ENCODE measurements around the gene PLA2G4D. TPM values are rescaled to one million over a fixed set of nuclear protein-coding genes. Genes with fewer than 3 reads are reported as not detected.

PLA2G4D gene
- total and polyA plus RNA-seq, 10 of the 15 experiments (the other 5 are each of a cell fraction or from before 2014, with no cell fraction given), result 0.03 TPM; not detected in 9

DNA sequence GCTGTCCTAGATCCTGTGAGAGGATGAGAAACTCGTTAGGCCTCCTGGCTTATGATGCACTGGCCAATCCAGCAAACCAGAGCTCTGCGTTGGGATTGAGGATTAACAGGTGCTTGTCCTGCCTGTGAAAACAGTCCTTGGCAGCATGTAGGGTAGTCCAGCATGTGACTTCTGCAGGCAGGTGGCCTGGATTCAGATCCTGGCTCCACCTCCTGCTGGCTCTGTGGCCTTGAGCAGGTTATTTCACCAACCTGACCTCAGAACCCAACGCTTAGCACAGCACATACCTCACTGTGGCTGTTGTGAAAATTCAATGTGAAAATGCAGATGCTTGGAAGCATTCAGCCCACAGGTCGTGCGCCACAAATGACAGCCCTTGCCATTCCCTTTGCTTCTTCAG lies 33.6 kb downstream of the PLA2G4D start (continued):
- no peak for TF ChIP-seq CHD1 (IDR thresholded peaks at IDR 0.05; ENCODE audit: low read depth, low read length)
- TF ChIP-seq BACH1 (IDR thresholded peaks at IDR 0.05; ENCODE audit: borderline replicate concordance), result no peak
- TF ChIP-seq NFIC (IDR thresholded peaks at IDR 0.05; ENCODE audit: low read depth, low read length), result no peak

DNA sequence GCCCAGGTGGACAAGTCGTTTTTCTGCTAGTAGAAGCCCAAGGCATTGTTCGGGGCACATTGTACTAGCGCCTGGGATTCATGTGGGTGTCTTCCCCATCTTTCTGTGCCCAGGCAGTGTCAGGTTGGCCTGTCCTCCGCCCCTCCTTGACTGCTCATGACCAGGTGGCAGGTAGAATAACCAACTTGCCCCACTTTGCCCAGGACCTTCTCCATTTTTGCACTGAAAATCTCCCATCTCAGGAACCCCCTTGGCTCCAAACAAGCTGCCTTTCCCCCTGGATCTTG lies 33.9 kb downstream of the PLA2G4D start:
- FAIRE-seq (no peak), ATAC-seq (no peak), DNase-seq (ENCODE audit: low read depth, low spot score) (no peak)
- H3K4me1 ChIP-seq (ENCODE audit: control insufficient read depth, insufficient read depth, low read length), result peaks cover 13% of the 10 kb centered on the region
- no peak overlapping the region for H3K27ac ChIP-seq (ENCODE audit: control insufficient read depth, insufficient read depth)
- TF ChIP-seq SUZ12 (IDR thresholded peaks at IDR 0.05; ENCODE audit: unreplicated experiment) (no peak), ZNF384 (IDR thresholded peaks at IDR 0.05; ENCODE audit: borderline replicate concordance, low read depth, low read length) (no peak), SREBF2 (IDR thresholded peaks at IDR 0.05; ENCODE audit: low read length) (no peak), TCF12 (IDR thresholded peaks at IDR 0.05; ENCODE audit: low read depth, low read length) (no peak), MXI1 (IDR thresholded peaks at IDR 0.05; ENCODE audit: low read depth, low read length) (no peak)
- TF ChIP-seq, protein P1, sequence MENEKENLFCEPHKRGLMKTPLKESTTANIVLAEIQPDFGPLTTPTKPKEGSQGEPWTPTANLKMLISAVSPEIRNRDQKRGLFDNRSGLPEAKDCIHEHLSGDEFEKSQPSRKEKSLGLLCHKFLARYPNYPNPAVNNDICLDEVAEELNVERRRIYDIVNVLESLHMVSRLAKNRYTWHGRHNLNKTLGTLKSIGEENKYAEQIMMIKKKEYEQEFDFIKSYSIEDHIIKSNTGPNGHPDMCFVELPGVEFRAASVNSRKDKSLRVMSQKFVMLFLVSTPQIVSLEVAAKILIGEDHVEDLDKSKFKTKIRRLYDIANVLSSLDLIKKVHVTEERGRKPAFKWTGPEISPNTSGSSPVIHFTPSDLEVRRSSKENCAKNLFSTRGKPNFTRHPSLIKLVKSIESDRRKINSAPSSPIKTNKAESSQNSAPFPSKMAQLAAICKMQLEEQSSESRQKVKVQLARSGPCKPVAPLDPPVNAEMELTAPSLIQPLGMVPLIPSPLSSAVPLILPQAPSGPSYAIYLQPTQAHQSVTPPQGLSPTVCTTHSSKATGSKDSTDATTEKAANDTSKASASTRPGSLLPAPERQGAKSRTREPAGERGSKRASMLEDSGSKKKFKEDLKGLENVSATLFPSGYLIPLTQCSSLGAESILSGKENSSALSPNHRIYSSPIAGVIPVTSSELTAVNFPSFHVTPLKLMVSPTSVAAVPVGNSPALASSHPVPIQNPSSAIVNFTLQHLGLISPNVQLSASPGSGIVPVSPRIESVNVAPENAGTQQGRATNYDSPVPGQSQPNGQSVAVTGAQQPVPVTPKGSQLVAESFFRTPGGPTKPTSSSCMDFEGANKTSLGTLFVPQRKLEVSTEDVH (IDR thresholded peaks at IDR 0.05; ENCODE audit: low read depth, partially characterized antibody), result no peak
- TF ChIP-seq, protein P2, sequence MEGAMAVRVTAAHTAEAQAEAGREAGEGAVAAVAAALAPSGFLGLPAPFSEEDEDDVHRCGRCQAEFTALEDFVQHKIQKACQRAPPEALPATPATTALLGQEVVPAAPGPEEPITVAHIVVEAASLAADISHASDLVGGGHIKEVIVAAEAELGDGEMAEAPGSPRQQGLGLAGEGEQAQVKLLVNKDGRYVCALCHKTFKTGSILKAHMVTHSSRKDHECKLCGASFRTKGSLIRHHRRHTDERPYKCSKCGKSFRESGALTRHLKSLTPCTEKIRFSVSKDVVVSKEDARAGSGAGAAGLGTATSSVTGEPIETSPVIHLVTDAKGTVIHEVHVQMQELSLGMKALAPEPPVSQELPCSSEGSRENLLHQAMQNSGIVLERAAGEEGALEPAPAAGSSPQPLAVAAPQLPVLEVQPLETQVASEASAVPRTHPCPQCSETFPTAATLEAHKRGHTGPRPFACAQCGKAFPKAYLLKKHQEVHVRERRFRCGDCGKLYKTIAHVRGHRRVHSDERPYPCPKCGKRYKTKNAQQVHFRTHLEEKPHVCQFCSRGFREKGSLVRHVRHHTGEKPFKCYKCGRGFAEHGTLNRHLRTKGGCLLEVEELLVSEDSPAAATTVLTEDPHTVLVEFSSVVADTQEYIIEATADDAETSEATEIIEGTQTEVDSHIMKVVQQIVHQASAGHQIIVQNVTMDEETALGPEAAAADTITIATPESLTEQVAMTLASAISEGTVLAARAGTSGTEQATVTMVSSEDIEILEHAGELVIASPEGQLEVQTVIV (IDR thresholded peaks at IDR 0.05; ENCODE audit: borderline replicate concordance, partially characterized antibody), result no peak
- H2AFZ ChIP-seq (ENCODE audit: control insufficient read depth, low read depth, low read length), result no peak overlapping the region
- no peaks in the 10 kb centered on the region; the same call in 1 of the 2 replicates for H4K20me1 ChIP-seq (ENCODE audit: control insufficient read depth, insufficient read depth)
- 36% methylated on average over 4 of the region's 4 CpGs for WGBS (ENCODE audit: insufficient coverage, insufficient replicate concordance, low lambda C conversion rate, missing lambda C conversion rate)
- H3K36me3 ChIP-seq (ENCODE audit: control insufficient read depth in 2 of 2, insufficient read depth in 2 of 2, low read length in 1 of 2), result no peaks in the 10 kb centered on the region
- BruUV-seq (replicated peaks), result no TSS peak
- no peak overlapping the region for H3K4me3 ChIP-seq
- H3K9me3 ChIP-seq (replicated peaks; ENCODE audit: control insufficient read depth, insufficient read depth, low read length), result no peaks in the 10 kb centered on the region
- no peak overlapping the region for H3K9ac ChIP-seq (ENCODE audit: control insufficient read depth, insufficient read depth, low read length)
- ChIA-PET RAD21 (ENCODE audit: unreplicated experiment) (interaction anchor here (1.0 to 1.1 kb wide), 2 partner anchors 71 to 72 kb away, joined by 3 to 6 read pairs; no protein-coding TSS in a partner anchor), SMC1A (ENCODE audit: uncharacterized antibody, unreplicated experiment) (interaction anchor here (0.7 to 3.5 kb wide), 3 partner anchors 8 to 71 kb away, joined by 3 to 18 read pairs (median 4); no protein-coding TSS in a partner anchor), POLR2A (interaction anchor here (0.7 kb wide), 1 partner anchor 42 kb away, joined by 3 read pairs; no protein-coding TSS in a partner anchor), CTCF (interaction anchor here (0.7 to 5.4 kb wide), 15 partner anchors 8 to 82 kb away, joined by 3 to 42 read pairs (median 4); no protein-coding TSS in a partner anchor)
- no peaks in the 10 kb centered on the region for H3K79me2 ChIP-seq (ENCODE audit: control insufficient read depth, insufficient read depth, low read length)
- in situ Hi-C loops (cut with MboI), result loop anchor here (5.0 kb wide), 1 partner anchor 68 kb away; no protein-coding TSS in a partner anchor
- no peak overlapping the region for H3K4me2 ChIP-seq (ENCODE audit: control insufficient read depth, insufficient read depth)
- peaks cover 0 to 4% of the 10 kb centered on the region in 2 experiments; a peak in 2 of 4 replicates for H3K27me3 ChIP-seq (replicated peaks in 1 of 2; ENCODE audit: control insufficient read depth in 2 of 2, insufficient read depth in 2 of 2, low read length in 1 of 2)
- intact Hi-C loops (cut with micrococcal nuclease; ENCODE audit: unreplicated experiment), result no loop called here

All from GM12878 (cell line).